ENCODE results near the gene ENTHD1. TPM values are rescaled to one million over a fixed set of nuclear protein-coding genes. Genes with fewer than 3 reads are reported as not detected.
"Not testable (repeated sequence)": the region's sequence is repeated elsewhere in the genome, so short reads cannot be mapped to it uniquely, and the experiment has no call there.

ENTHD1 gene
- polyA plus RNA-seq, 1 experiment, result not detected

DNA sequence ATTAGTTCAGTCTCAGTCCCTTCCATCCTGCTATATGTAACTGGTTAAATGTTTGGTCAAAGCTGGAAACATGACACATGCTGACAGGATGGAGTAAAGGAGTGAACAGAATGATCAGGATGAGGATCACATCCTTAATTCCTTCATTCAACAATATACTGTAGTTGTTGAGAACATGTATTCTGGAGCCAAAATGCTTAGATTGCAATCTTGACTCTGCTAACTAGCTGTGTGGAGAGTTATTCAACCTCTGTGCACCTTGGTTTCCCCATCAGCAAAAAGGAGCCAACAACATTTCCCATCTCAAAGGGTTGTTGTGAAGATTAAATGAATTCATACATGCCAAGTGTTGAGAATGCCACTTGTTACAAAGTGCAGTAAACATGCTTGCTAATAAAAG is 12.8 kb downstream of the ENTHD1 start:
- TF ChIP-seq, protein P1, sequence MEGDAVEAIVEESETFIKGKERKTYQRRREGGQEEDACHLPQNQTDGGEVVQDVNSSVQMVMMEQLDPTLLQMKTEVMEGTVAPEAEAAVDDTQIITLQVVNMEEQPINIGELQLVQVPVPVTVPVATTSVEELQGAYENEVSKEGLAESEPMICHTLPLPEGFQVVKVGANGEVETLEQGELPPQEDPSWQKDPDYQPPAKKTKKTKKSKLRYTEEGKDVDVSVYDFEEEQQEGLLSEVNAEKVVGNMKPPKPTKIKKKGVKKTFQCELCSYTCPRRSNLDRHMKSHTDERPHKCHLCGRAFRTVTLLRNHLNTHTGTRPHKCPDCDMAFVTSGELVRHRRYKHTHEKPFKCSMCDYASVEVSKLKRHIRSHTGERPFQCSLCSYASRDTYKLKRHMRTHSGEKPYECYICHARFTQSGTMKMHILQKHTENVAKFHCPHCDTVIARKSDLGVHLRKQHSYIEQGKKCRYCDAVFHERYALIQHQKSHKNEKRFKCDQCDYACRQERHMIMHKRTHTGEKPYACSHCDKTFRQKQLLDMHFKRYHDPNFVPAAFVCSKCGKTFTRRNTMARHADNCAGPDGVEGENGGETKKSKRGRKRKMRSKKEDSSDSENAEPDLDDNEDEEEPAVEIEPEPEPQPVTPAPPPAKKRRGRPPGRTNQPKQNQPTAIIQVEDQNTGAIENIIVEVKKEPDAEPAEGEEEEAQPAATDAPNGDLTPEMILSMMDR (IDR thresholded peaks at IDR 0.05; ENCODE audit: low read depth, low read length), result no peak
- ChIA-PET CTCF (no interaction called here), POLR2A (no interaction called here)
- Histone ChIP-seq H3K9me3 (ENCODE audit: control insufficient read depth, insufficient read depth, low read length) (no peaks in the 10 kb centered on the region), H3K27me3 (ENCODE audit: control insufficient read depth, insufficient read depth, low read length) (peaks cover 20% of the 10 kb centered on the region), H3K4me3 (ENCODE audit: low read depth, low read length) (no peak overlapping the region), H3K27ac (ENCODE audit: low read depth, low read length) (no peak overlapping the region)
- no peak for DNase-seq (ENCODE audit: low read depth, low spot score)

DNA sequence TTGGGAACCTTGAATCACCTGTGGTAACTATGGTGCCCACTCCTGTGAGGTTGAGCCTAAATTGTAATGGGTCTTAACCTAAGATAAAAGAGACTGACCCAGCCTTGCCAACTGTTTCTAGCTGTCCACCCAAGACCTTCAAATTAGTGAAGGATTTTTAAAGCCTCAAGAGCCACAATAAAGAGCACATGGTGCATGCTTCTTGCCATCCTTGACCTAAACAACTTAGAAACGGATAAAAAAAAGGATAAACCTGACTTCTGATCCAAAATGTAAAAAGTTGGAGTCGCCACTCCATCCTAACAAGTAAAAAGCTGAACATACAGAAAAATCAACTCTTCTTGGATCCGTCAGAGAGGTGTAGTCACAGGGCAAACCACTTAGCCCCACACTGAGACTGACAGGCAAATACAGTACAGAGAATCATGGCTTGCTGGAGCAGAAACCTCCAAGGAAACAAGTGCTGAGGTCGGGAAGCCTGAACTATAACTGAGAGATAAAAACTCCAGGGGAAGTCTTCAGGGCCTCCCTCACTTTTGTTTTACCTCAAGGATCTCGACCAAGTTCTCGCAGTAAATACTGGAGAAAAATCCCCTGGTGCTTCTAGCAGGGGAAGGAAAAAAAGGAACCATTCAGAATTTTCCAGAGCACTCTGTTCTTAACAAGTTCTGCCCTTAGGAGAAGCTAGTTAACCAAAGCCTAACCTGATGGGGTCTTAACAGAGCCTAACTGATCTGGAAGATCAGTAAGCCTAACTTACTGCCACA is 16.3 kb downstream of the ENTHD1 start:
- TF ChIP-seq, protein P1 (IDR thresholded peaks at IDR 0.05; ENCODE audit: low read depth, low read length), result no peak
- no peak for DNase-seq (ENCODE audit: low read depth, low spot score)
- peaks cover 25% of the 10 kb centered on the region for H3K27me3 ChIP-seq (ENCODE audit: control insufficient read depth, insufficient read depth, low read length)
- ChIA-PET POLR2A (interaction anchor here (0.6 kb wide), 1 partner anchor 36 kb away, joined by 4 read pairs; no protein-coding TSS in a partner anchor), CTCF (no interaction called here)
- H3K9me3 ChIP-seq (ENCODE audit: control insufficient read depth, insufficient read depth, low read length), result no peaks in the 10 kb centered on the region
- no peak overlapping the region for H3K4me3 ChIP-seq (ENCODE audit: low read depth, low read length)
- H3K27ac ChIP-seq (ENCODE audit: low read depth, low read length), result no peak overlapping the region

DNA sequence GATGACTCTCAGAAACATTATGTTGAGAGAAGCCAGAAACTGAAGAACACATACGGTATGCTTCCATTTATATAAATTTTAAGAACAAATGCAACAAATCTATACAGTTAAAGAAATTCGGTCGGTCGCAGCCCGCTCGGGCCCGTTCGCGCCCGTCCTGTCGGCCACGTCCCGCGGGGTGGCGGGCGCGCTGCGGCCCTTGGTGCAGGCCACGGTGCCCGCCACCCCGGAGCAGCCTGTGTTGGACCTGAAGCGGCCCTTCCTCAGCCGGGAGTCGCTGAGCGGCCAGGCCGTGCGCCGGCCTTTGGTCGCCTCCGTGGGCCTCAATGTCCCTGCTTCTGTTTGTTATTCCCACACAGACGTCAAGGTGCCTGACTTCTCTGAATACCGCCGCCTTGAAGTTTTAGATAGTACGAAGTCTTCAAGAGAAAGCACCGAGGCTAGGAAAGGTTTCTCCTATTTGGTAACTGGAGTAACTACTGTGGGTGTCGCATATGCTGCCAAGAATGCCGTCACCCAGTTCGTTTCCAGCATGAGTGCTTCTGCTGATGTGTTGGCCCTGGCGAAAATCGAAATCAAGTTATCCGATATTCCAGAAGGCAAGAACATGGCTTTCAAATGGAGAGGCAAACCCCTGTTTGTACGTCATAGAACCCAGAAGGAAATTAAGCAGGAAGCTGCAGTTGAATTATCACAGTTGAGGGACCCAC is 18.2 kb downstream of the ENTHD1 start:
- CTCF ChIA-PET; H3K27ac ChIP-seq (ENCODE audit: low read depth, low read length); H3K4me3 ChIP-seq (ENCODE audit: low read depth, low read length); H3K9me3 ChIP-seq (ENCODE audit: control insufficient read depth, insufficient read depth, low read length); POLR2A ChIA-PET; DNase-seq (ENCODE audit: low read depth, low spot score): not testable (repeated sequence)
- peaks cover 22% of the 10 kb centered on the region for H3K27me3 ChIP-seq (ENCODE audit: control insufficient read depth, insufficient read depth, low read length)

DNA sequence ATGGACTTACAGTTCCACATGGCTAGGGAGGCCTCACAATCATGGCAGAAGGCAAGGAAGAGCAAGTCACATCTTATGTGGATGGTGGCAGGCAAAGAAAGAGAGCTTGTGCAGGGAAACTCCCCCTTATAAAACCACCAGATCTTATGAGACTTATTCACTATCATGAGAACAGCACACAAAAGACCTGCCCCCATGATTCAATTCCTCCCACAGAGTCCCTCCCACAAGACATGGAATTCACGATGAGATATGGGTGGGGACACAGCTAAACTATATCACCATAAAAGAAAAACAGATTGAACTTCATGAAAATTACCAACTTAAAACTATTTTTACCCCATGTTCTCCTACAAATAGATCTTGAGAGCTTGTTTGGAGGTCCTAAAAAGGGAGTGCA is 19.6 kb downstream of the ENTHD1 start:
- Histone ChIP-seq H3K4me3 (ENCODE audit: low read depth, low read length) (no peak overlapping the region), H3K9me3 (ENCODE audit: control insufficient read depth, insufficient read depth, low read length) (no peaks in the 10 kb centered on the region), H3K27ac (ENCODE audit: low read depth, low read length) (no peak overlapping the region), H3K27me3 (ENCODE audit: control insufficient read depth, insufficient read depth, low read length) (peaks cover 18% of the 10 kb centered on the region)
- CTCF ChIA-PET, result no interaction called here
- TF ChIP-seq, protein P1 (IDR thresholded peaks at IDR 0.05; ENCODE audit: low read depth, low read length), result no peak
- no peak for DNase-seq (ENCODE audit: low read depth, low spot score)
- POLR2A ChIA-PET, result no interaction called here

DNA sequence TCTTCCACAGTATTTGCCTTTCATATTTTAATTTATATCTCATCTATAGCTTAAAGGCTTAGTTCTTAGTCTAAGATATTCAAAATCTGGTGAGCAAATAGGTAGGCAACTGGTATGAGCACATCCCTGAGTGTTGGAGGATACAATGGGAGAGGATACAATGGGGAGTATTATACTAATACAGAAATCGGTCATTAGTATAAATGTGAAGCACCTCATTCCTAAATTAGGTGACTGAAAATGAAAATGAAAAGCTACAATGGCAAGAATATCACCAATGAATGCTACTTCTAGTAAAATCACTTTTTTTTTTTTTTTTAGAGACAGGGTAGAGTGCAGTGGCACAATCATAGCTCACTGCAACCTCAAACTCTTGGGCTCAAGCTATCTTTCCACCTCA is 21.0 kb downstream of the ENTHD1 start:
- CTCF ChIA-PET, result no interaction called here
- POLR2A ChIA-PET, result no interaction called here
- TF ChIP-seq, protein P1 (IDR thresholded peaks at IDR 0.05; ENCODE audit: low read depth, low read length), result no peak

More for the DNA sequence above, 21.0 kb downstream of the ENTHD1 start:
- DNase-seq (ENCODE audit: low read depth, low spot score), result no peak
- H3K27ac ChIP-seq (ENCODE audit: low read depth, low read length), result no peak overlapping the region
- H3K4me3 ChIP-seq (ENCODE audit: low read depth, low read length), result no peak overlapping the region
- no peaks in the 10 kb centered on the region for H3K9me3 ChIP-seq (ENCODE audit: control insufficient read depth, insufficient read depth, low read length)
- H3K27me3 ChIP-seq (ENCODE audit: control insufficient read depth, insufficient read depth, low read length), result peaks cover 23% of the 10 kb centered on the region

Measured in AG04450 (cell line).